Astrocyte of the spinal cord (primary cell): ENCODE results near the gene ENPP1.

Experiments used
- DNase-seq: peaks from one replicate; pipeline ENCODE4 v3.0.0; 2011; ENCODE audit warnings: low read depth, low spot score
- H3K4me3 ChIP-seq: 2 replicates; pipeline ENCODE4 v1.5.1; 2011; ENCODE audit warnings: low read depth, mild to moderate bottlenecking, low read length, moderate library complexity
- in situ Hi-C: cut with HindIII; loops from 2 replicates; pipeline ENCODE4 v1.10.0; 2017; ENCODE audit warnings: low sequenced_read_pairs
- TF ChIP-seq, protein P1 (sequence below): IDR thresholded peaks from 2 replicates; pipeline ENCODE4 v1.5.1; 2012; ENCODE audit warnings: low read depth, mild to moderate bottlenecking, low read length, inconsistent platforms

Gene ENPP1

DNA sequence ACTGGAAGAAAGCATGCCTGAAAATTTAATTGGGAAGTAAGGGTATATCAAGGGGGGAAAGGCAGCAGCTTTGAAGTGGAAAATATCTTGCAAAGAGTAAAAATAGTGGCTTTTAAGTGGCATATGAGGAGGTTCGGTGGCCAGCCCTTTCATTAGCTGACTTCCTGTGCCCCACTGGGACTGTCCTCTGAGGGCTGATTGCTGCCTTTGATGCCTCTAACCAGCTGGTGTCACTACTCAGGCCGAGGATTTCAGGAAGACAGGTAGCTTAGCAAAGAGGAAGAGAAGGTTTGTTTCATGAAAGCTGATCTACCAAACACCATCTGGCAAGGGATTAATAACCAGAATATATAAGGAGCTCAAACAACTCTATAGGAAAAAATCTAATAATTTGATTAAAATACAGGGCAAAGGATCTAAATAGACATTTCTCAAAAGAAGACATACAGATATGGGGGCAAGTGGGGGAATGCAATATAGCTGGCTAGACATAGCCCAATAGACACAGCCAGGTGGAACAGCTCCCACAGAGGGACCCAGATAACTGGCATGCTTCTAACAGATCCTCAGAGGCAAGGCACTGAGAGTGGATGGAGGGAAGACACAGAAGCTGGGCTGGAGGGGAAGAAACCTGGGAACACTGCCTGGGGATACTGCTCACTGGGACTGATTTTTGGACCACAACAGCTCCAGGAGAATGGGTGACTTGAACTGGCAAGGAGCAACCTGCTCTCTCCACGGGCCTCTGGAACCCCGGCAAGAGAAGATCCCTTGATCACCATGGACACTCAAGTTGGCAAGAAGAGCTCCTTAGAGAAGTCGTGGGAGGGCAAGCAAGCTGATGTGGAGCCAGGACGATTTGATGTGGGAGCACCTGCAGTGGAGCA is 110.2 kb downstream of the ENPP1 start:
- H3K4me3 ChIP-seq: no peak overlapping the region
- no peak for DNase-seq
- in situ Hi-C loops: no loop called here
- TF ChIP-seq, protein P1, sequence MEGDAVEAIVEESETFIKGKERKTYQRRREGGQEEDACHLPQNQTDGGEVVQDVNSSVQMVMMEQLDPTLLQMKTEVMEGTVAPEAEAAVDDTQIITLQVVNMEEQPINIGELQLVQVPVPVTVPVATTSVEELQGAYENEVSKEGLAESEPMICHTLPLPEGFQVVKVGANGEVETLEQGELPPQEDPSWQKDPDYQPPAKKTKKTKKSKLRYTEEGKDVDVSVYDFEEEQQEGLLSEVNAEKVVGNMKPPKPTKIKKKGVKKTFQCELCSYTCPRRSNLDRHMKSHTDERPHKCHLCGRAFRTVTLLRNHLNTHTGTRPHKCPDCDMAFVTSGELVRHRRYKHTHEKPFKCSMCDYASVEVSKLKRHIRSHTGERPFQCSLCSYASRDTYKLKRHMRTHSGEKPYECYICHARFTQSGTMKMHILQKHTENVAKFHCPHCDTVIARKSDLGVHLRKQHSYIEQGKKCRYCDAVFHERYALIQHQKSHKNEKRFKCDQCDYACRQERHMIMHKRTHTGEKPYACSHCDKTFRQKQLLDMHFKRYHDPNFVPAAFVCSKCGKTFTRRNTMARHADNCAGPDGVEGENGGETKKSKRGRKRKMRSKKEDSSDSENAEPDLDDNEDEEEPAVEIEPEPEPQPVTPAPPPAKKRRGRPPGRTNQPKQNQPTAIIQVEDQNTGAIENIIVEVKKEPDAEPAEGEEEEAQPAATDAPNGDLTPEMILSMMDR: no peak

DNA sequence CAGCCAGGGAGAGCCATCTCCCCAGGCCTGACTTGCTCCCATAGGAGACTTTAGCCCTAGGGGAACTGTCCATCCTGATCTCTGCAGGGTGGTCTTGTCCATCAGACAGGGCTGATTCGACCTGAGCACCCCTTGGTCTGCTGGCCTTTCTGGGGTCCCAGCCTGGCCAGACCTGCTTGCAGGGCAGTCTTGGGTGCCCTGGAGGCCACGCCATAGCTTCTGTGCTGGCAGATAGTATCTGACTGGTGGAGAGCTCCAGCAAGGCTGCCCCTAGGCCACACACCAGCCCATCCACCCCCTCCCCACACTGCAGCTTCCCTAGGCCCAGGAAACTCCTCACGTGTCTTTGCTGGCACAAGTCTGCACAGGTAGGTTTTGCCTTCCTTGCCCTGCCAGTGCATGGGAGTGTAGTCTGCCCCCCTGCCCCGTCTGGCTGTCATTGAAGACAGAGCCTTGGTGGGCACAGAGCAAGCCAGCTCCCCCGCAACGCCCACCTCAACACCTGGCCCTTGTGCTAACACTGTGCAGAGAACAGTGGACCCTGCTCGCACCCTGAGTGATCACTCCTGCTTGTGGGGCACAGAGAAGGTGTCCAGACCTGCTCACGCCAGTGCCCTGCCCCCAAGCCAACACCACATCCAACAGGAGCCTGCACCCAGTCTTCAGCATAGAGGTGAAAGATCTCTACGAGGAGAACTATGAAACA is 111.0 kb downstream of the ENPP1 start:
- no peak overlapping the region for H3K4me3 ChIP-seq
- in situ Hi-C loops: no loop called here
- DNase-seq: no peak
- TF ChIP-seq, protein P1: no peak

DNA sequence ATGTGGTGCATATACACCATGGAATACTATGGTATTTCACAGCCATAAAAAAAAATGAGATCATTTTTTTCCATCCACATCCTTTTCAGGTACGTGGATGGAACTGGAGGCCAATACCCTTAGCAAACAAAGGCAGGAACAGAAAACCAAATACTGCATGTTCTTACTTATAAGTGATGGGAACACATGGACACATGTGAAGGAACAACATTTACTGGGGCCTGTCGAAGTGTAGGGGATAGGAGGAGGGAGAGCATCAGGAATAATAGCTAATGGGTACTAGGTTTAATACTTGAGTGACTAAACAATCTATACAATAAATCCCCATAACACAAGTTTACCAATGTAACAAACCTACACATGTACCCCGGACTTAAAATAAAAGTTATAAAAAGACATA is 112.8 kb downstream of the ENPP1 start:
- in situ Hi-C loops: no loop called here
- H3K4me3 ChIP-seq: no peak overlapping the region
- TF ChIP-seq, protein P1: no peak
- DNase-seq: no peak

DNA sequence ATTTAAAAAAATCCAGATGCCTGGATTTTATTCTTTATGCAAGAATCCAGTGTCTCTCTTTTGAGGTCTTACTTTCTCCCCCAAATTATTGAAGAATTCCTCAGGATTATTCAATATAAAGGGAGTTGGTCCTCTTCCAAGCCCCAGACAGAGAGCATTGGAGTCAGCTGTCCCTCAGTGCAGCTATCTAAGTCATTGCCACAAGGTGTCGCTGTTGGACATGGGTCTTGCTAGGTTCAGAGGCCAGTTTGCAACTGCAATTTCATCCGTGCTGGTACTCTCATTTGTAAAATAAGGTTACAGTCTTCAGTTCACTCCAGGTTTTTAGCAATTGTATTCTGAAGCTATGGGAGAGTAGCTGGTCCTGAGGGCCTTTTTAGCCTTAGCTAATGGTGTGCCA is 115.5 kb downstream of the ENPP1 start:
- H3K4me3 ChIP-seq: no peak overlapping the region
- TF ChIP-seq, protein P1: peak; percentile 69
- DNase-seq: peak; percentile 56
- in situ Hi-C loops: no loop called here

DNA sequence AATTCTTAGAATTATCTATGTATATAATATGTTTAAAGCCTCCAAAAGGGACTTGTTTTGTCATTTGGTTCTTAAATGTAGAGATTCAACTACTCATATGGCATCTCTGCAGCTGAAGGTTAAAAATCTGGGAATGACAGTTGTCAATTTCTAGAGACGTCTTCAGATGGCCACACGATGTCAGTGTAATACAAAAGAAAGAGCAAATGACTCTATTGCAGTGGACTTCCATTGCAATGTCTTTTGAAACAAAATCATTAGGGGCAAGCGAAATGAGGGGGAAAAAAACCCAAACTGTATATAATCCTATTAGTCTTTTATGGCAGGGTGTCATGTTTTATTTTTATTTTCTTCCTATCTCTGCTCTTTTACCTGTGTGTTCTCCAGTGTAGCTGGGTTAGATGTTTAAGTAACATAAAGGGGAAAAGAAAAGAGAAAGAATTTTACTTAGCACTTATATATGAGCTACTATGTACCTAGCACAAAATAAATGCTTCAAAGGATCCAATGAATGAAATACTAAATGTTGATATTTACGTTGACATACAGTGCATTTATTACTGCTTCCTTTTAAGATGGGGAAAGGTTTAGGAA is 117.2 kb downstream of the ENPP1 start:
- in situ Hi-C loops: no loop called here
- DNase-seq: peak; percentile 70
- TF ChIP-seq, protein P1: peak; percentile 53
- H3K4me3 ChIP-seq: no peak overlapping the region

DNA sequence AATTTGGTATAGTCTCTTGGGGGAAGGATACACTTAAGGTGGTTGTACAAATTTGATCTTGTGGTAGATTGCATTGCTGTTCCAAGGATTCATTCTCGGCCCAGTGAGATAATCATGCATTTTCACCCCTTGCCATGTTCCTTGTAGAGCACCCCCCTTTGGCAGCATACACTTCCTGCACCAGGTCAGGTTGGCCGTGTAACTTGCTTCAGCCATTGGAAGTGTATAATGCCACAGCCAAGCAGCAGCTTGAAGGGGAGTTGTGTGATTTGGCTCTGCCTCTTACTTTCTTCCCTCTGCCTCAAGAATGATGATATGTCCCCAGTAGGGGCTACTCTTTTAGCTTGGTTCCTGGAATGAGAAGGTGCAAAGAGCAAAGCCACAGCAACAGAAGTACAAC is 121.4 kb downstream of the ENPP1 start:
- TF ChIP-seq, protein P1: no peak
- no peak overlapping the region for H3K4me3 ChIP-seq
- no peak for DNase-seq
- in situ Hi-C loops: no loop called here
